ENCODE results near the gene ERCC2. TPM values are rescaled to one million over a fixed set of nuclear protein-coding genes. Genes with fewer than 3 reads are reported as not detected.

Gene ERCC2
- total and polyA plus RNA-seq, 7 experiments from 2014 or later: 4.4 to 25.1 (median 14.9) TPM

GRCh38 chr19:45349430-45349941 lies 20.9 kb downstream of the ERCC2 start:
- Histone ChIP-seq H3K27ac (ENCODE audit: low read depth, low read length) (no peak overlapping the region), H3K4me1 (ENCODE audit: control insufficient read depth in 2 of 2, insufficient read depth in 2 of 2, low read length in 2 of 2) (no peaks in the 10 kb centered on the region), H3K4me3 (ENCODE audit: low read length) (no peak overlapping the region), H3K9me3 (ENCODE audit: control insufficient read depth in 2 of 3, low read length in 3 of 3) (no peaks in the 10 kb centered on the region), H3K36me3 (ENCODE audit: control insufficient read depth in 2 of 3, insufficient read depth in 3 of 3, low read length in 3 of 3) (peaks cover 0 to 43% (median 0%) of the 10 kb centered on the region in 3 experiments), H3K27me3 (ENCODE audit: control insufficient read depth in 2 of 2, insufficient read depth in 2 of 2, low read length in 2 of 2) (no peaks in the 10 kb centered on the region)
- ChIA-PET CTCF (no interaction called here), POLR2A (no interaction called here)
- Mint-ChIP-seq H3K4me3 (no peak overlapping the region), H3K36me3 (peaks cover 0 to 9% (median 4%) of the 10 kb centered on the region in 5 donors), H3K27ac (no peak overlapping the region), H3K9me3 (no peaks in the 10 kb centered on the region), H3K4me1 (peaks cover 0 to 3% (median 0%) of the 10 kb centered on the region in 7 donors), H3K27me3 (peaks cover 6 to 18% (median 6%) of the 10 kb centered on the region in 5 donors)
- intact Hi-C loops (cut with micrococcal nuclease): no loop called here
- no peak for DNase-seq
- ATAC-seq: no peak

- H3K36me3 Mint-ChIP-seq: peaks cover 0 to 6% (median 4%) of the 10 kb centered on the region in 5 donors
- peaks cover 6 to 22% (median 11%) of the 10 kb centered on the region in 5 donors for H3K27me3 Mint-ChIP-seq
- Histone ChIP-seq H3K9me3 (ENCODE audit: control insufficient read depth in 2 of 3, low read length in 3 of 3) (no peaks in the 10 kb centered on the region), H3K36me3 (ENCODE audit: control insufficient read depth in 2 of 3, insufficient read depth in 3 of 3, low read length in 3 of 3) (peaks cover 0 to 39% (median 0%) of the 10 kb centered on the region in 3 experiments), H3K27me3 (ENCODE audit: control insufficient read depth in 2 of 2, insufficient read depth in 2 of 2, low read length in 2 of 2) (no peaks in the 10 kb centered on the region), H3K4me3 (ENCODE audit: low read length) (no peak overlapping the region), H3K4me1 (ENCODE audit: control insufficient read depth in 2 of 2, insufficient read depth in 2 of 2, low read length in 2 of 2) (no peaks in the 10 kb centered on the region), H3K27ac (ENCODE audit: low read depth, low read length) (no peak overlapping the region)
- ATAC-seq (no peak), DNase-seq (no peak)
- H3K4me3 Mint-ChIP-seq: no peak overlapping the region
- POLR2A ChIA-PET: no interaction called here
- H3K4me1 Mint-ChIP-seq: peaks cover 0 to 3% (median 0%) of the 10 kb centered on the region in 7 donors
- intact Hi-C loops (cut with micrococcal nuclease): no loop called here
- H3K27ac Mint-ChIP-seq: no peak overlapping the region
- CTCF ChIA-PET: no interaction called here
- H3K9me3 Mint-ChIP-seq: no peaks in the 10 kb centered on the region
Measured at GRCh38 chr19:45349126-45349415, 21.3 kb downstream of the ERCC2 start.

GRCh38 chr19:45348367-45349125 lies 21.8 kb downstream of the ERCC2 start:
- DNase-seq (no peak), ATAC-seq (no peak)
- H3K4me3 ChIP-seq (ENCODE audit: low read length): no peak overlapping the region
- ChIA-PET POLR2A (no interaction called here), CTCF (no interaction called here)
- peaks cover 0 to 3% (median 0%) of the 10 kb centered on the region in 7 donors for H3K4me1 Mint-ChIP-seq
- no peaks in the 10 kb centered on the region for H3K4me1 ChIP-seq (ENCODE audit: control insufficient read depth in 2 of 2, insufficient read depth in 2 of 2, low read length in 2 of 2)
- H3K27ac Mint-ChIP-seq: no peak overlapping the region
- H3K27ac ChIP-seq (ENCODE audit: low read depth, low read length): no peak overlapping the region
- intact Hi-C loops (cut with micrococcal nuclease): no loop called here
- H3K36me3 Mint-ChIP-seq: peaks cover 0 to 4% (median 3%) of the 10 kb centered on the region in 5 donors
- no peak overlapping the region for H3K4me3 Mint-ChIP-seq
- peaks cover 7 to 23% (median 14%) of the 10 kb centered on the region in 5 donors for H3K27me3 Mint-ChIP-seq
- H3K36me3 ChIP-seq (ENCODE audit: control insufficient read depth in 2 of 3, insufficient read depth in 3 of 3, low read length in 3 of 3): peaks cover 0 to 33% (median 0%) of the 10 kb centered on the region in 3 experiments
- H3K9me3 ChIP-seq (ENCODE audit: control insufficient read depth in 2 of 3, low read length in 3 of 3): no peaks in the 10 kb centered on the region
- H3K9me3 Mint-ChIP-seq: no peaks in the 10 kb centered on the region
- H3K27me3 ChIP-seq (ENCODE audit: control insufficient read depth in 2 of 2, insufficient read depth in 2 of 2, low read length in 2 of 2): no peaks in the 10 kb centered on the region

GRCh38 chr19:45347570-45348366 lies 22.6 kb downstream of the ERCC2 start:
- DNase-seq: no peak
- H3K27me3 Mint-ChIP-seq: peaks cover 8 to 25% (median 16%) of the 10 kb centered on the region in 5 donors
- no peak for ATAC-seq
- POLR2A ChIA-PET: no interaction called here
- peaks cover 0 to 3% (median 0%) of the 10 kb centered on the region in 7 donors for H3K4me1 Mint-ChIP-seq
- intact Hi-C loops (cut with micrococcal nuclease): no loop called here
- CTCF ChIA-PET: no interaction called here
- H3K27ac Mint-ChIP-seq: no peak overlapping the region
- H3K9me3 Mint-ChIP-seq: no peaks in the 10 kb centered on the region
- H3K4me3 Mint-ChIP-seq: no peak overlapping the region
- Histone ChIP-seq H3K27ac (ENCODE audit: low read depth, low read length) (no peak overlapping the region), H3K27me3 (ENCODE audit: control insufficient read depth in 2 of 2, insufficient read depth in 2 of 2, low read length in 2 of 2) (no peaks in the 10 kb centered on the region), H3K4me3 (ENCODE audit: low read length) (no peak overlapping the region), H3K4me1 (ENCODE audit: control insufficient read depth in 2 of 2, insufficient read depth in 2 of 2, low read length in 2 of 2) (no peaks in the 10 kb centered on the region), H3K9me3 (ENCODE audit: control insufficient read depth in 2 of 3, low read length in 3 of 3) (no peaks in the 10 kb centered on the region), H3K36me3 (ENCODE audit: control insufficient read depth in 2 of 3, insufficient read depth in 3 of 3, low read length in 3 of 3) (peaks cover 0 to 26% (median 0%) of the 10 kb centered on the region in 3 experiments)
- no peaks in the 10 kb centered on the region for H3K36me3 Mint-ChIP-seq

GRCh38 chr19:45346449-45346848 lies 23.9 kb downstream of the ERCC2 start:
- H3K27ac Mint-ChIP-seq: no peak overlapping the region
- H3K4me3 ChIP-seq (ENCODE audit: low read length): no peak overlapping the region
- ChIA-PET POLR2A (no interaction called here), CTCF (interaction anchor here (1.1 kb wide), 1 partner anchor 10 kb away, joined by 8 read pairs; no protein-coding TSS in a partner anchor)
- intact Hi-C loops (cut with micrococcal nuclease): no loop called here
- peaks cover 0 to under 1% of the 10 kb centered on the region in 2 donors for H3K27me3 ChIP-seq (ENCODE audit: control insufficient read depth in 2 of 2, insufficient read depth in 2 of 2, low read length in 2 of 2)
- H3K36me3 Mint-ChIP-seq: no peaks in the 10 kb centered on the region
- H3K27me3 Mint-ChIP-seq: peaks cover 8 to 25% (median 16%) of the 10 kb centered on the region in 5 donors
- no peaks in the 10 kb centered on the region for H3K9me3 ChIP-seq (ENCODE audit: control insufficient read depth in 2 of 3, low read length in 3 of 3)
- no peak overlapping the region for H3K4me3 Mint-ChIP-seq
- H3K36me3 ChIP-seq (ENCODE audit: control insufficient read depth in 2 of 3, insufficient read depth in 3 of 3, low read length in 3 of 3): peaks cover 0 to 13% (median 0%) of the 10 kb centered on the region in 3 experiments
- DNase-seq: no peak
- no peak for ATAC-seq
- H3K9me3 Mint-ChIP-seq: no peaks in the 10 kb centered on the region
- H3K4me1 ChIP-seq (ENCODE audit: control insufficient read depth in 2 of 2, insufficient read depth in 2 of 2, low read length in 2 of 2): no peaks in the 10 kb centered on the region
- no peak overlapping the region for H3K27ac ChIP-seq (ENCODE audit: low read depth, low read length)
- H3K4me1 Mint-ChIP-seq: peaks cover 0 to 3% (median 0%) of the 10 kb centered on the region in 7 donors

- no peaks in the 10 kb centered on the region for H3K36me3 Mint-ChIP-seq
- ChIA-PET POLR2A (no interaction called here), CTCF (interaction anchor here (1.1 kb wide), 1 partner anchor 9 kb away, joined by 8 read pairs; no protein-coding TSS in a partner anchor)
- H3K9me3 Mint-ChIP-seq: no peaks in the 10 kb centered on the region
- H3K27ac Mint-ChIP-seq: no peak overlapping the region
- H3K4me1 ChIP-seq (ENCODE audit: control insufficient read depth in 2 of 2, insufficient read depth in 2 of 2, low read length in 2 of 2): no peaks in the 10 kb centered on the region
- intact Hi-C loops (cut with micrococcal nuclease): no loop called here
- peaks cover 8 to 25% (median 16%) of the 10 kb centered on the region in 5 donors for H3K27me3 Mint-ChIP-seq
- no peak overlapping the region for H3K27ac ChIP-seq (ENCODE audit: low read depth, low read length)
- no peak overlapping the region for H3K4me3 Mint-ChIP-seq
- DNase-seq (no peak), ATAC-seq (no peak)
- no peaks in the 10 kb centered on the region for H3K9me3 ChIP-seq (ENCODE audit: control insufficient read depth in 2 of 3, low read length in 3 of 3)
- peaks cover 0 to 3% (median 0%) of the 10 kb centered on the region in 7 donors for H3K4me1 Mint-ChIP-seq
- peaks cover 0 to 6% of the 10 kb centered on the region in 2 donors for H3K27me3 ChIP-seq (ENCODE audit: control insufficient read depth in 2 of 2, insufficient read depth in 2 of 2, low read length in 2 of 2)
- H3K36me3 ChIP-seq (ENCODE audit: control insufficient read depth in 2 of 3, insufficient read depth in 3 of 3, low read length in 3 of 3): peaks cover 0 to 3% (median 0%) of the 10 kb centered on the region in 3 experiments
- no peak overlapping the region for H3K4me3 ChIP-seq (ENCODE audit: low read length)
Measured at GRCh38 chr19:45345506-45345860, 24.9 kb downstream of the ERCC2 start.

All from naive thymus-derived CD4-positive, alpha-beta T cell (primary cell).